WI38 (cell line): ENCODE measurements around the gene KIAA0232.
A peak's percentile ranks its signal among the peaks of the same experiment; 100 is the strongest.
"Not testable (repeated sequence)": the region's sequence is repeated elsewhere in the genome, so short reads cannot be mapped to it uniquely, and the experiment has no call there.

Experiments used
- H3K4me3 ChIP-seq: 2 replicates; pipeline ENCODE4 v1.5.1; 2011; ENCODE audit warnings: low read depth, mild to moderate bottlenecking, control low read depth, low read length
- TF ChIP-seq, protein P1 (sequence below): IDR thresholded peaks from 2 replicates; pipeline ENCODE4 v1.5.1; 2012; ENCODE audit warnings: low read depth, mild to moderate bottlenecking, control low read depth, low read length

Gene KIAA0232

GRCh38 chr4:6888506-6889071, 106.1 kb downstream of the KIAA0232 start:
- TF ChIP-seq, protein P1, sequence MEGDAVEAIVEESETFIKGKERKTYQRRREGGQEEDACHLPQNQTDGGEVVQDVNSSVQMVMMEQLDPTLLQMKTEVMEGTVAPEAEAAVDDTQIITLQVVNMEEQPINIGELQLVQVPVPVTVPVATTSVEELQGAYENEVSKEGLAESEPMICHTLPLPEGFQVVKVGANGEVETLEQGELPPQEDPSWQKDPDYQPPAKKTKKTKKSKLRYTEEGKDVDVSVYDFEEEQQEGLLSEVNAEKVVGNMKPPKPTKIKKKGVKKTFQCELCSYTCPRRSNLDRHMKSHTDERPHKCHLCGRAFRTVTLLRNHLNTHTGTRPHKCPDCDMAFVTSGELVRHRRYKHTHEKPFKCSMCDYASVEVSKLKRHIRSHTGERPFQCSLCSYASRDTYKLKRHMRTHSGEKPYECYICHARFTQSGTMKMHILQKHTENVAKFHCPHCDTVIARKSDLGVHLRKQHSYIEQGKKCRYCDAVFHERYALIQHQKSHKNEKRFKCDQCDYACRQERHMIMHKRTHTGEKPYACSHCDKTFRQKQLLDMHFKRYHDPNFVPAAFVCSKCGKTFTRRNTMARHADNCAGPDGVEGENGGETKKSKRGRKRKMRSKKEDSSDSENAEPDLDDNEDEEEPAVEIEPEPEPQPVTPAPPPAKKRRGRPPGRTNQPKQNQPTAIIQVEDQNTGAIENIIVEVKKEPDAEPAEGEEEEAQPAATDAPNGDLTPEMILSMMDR, result no peak
- no peak overlapping the region for H3K4me3 ChIP-seq

DNA sequence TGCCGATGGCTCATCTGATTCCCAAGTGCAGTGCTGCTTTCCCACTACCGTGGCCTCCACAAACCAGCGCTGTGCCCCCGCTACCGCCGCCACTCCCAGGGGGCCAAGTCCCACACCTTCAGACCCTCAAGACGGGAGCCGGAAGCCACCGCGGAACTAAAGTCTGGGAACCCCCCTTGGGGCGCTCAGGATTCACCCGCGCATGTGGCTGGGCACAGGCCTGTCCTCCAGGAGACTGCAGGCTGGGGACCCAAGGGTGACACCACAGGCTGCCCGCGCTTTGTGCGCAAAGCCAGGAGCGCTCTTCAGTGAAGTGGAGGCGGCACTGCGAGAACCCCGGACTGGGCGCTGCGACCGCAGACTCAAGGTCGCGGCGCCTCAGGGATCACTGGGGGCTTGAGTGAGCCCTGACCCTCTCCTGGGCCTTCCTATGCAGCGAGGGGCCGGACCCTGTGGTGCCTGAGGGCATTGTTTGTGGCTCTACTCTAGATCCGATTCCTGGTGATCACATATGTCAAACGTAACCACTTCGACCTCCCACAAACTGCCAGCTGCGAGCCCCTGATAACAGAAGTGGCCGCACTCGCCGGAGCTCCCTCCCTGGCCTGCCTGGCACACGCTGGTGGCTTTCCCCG, 106.7 kb downstream of the KIAA0232 start:
- TF ChIP-seq, protein P1, result no peak

GRCh38 chr4:6889736-6890324, 107.3 kb downstream of the KIAA0232 start:
- no peak overlapping the region for H3K4me3 ChIP-seq
- TF ChIP-seq, protein P1, result no peak

More for the DNA sequence above, 106.7 kb downstream of the KIAA0232 start:
- H3K4me3 ChIP-seq, result no peak overlapping the region

GRCh38 chr4:6890358-6890757, 107.8 kb downstream of the KIAA0232 start:
- H3K4me3 ChIP-seq, result no peak overlapping the region
- TF ChIP-seq, protein P1, result no peak

GRCh38 chr4:6890971-6891370, 108.4 kb downstream of the KIAA0232 start:
- H3K4me3 ChIP-seq, result not testable (repeated sequence)

DNA sequence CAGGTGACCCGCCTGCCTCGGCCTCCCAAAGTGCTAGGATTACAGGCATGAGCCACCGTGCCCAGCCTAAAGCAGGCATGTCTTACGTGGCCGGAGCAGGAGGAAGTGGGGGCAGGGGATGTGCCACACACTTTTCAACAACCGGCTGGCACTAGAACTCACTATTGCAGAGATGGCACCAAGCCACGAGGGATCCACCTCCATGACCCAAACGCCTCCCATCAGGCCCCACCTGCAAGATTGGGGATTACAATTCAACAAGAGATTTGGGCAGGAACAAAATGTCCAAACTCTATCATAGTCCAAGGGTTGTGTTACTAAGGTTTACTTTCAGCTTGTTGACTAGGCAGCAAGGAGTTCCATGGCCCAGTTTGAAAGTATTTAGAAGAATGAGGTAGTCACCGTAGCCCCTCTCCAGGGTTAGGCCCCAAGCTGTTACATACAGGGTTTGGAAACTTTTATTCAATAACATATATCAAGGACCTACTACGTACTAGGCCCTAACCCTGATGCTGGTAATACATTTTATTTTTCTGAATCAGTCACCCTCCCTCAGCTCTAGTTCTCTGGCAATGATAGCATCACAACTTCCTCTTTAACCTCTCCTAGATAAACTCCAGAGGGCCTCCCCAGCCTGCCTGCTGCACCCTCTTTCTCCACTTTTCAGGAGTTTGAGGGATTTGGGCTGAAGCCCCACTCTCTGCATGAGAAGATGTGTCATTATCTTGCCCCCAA, 109.1 kb downstream of the KIAA0232 start:
- H3K4me3 ChIP-seq, result no peak overlapping the region
- TF ChIP-seq, protein P1, result no peak

GRCh38 chr4:6892190-6892908, 109.8 kb downstream of the KIAA0232 start:
- TF ChIP-seq, protein P1, result 0 out of 2 replicates have a peak, but pooled peaks have one; percentile 5
- H3K4me3 ChIP-seq, result no peak overlapping the region
